Choroid plexus epithelial cell (primary cell): Measurements from ENCODE around the gene LAMC3.
A peak's percentile ranks its signal among the peaks of the same experiment; 100 is the strongest.

Source experiments
- DNase-seq: peaks from one replicate; pipeline ENCODE4 v3.0.0-alpha.2; 2010; ENCODE audit warnings: low read depth
- H3K4me3 ChIP-seq: 2 replicates; pipeline ENCODE4 v1.5.1; 2011; ENCODE audit warnings: low read depth, mild to moderate bottlenecking, control low read depth, low read length, moderate library complexity
- CTCF ChIP-seq: conservative IDR thresholded peaks from 2 replicates; pipeline ENCODE4 v1.5.1; 2011; ENCODE audit warnings: low read depth, mild to moderate bottlenecking, control low read depth, inconsistent platforms, low read length, moderate library complexity

LAMC3 gene

GRCh38 chr9:131008909-131009618 lies at the start of gene LAMC3:
LAMC3 (plus strand) TSS chr9:131009174; CDS start chr9:131009215, 41 bp downstream.
- H3K4me3 ChIP-seq, result peak within 1 kb of the TSS; percentile 33
- no peak for DNase-seq
- TF ChIP-seq CTCF, result peak; percentile 41

- DNase-seq, result no peak
- TF ChIP-seq CTCF, result no peak
- no peak overlapping the region for H3K4me3 ChIP-seq
Measured at GRCh38 chr9:130959809-130960334, 49.1 kb upstream of the LAMC3 start.

- DNase-seq, result no peak
- H3K4me3 ChIP-seq, result no peak overlapping the region
- no peak for TF ChIP-seq CTCF
Measured at GRCh38 chr9:130960522-130961378, 48.2 kb upstream of the LAMC3 start.

- no peak for DNase-seq
- no peak for TF ChIP-seq CTCF
- H3K4me3 ChIP-seq, result no peak overlapping the region
Measured at GRCh38 chr9:130961511-130962300, 47.3 kb upstream of the LAMC3 start.

- H3K4me3 ChIP-seq, result no peak overlapping the region
- peak; percentile 90 for DNase-seq
- TF ChIP-seq CTCF, result no peak
Measured at GRCh38 chr9:130962418-130963316, 46.3 kb upstream of the LAMC3 start.
